Neural progenitor cell (in vitro differentiated cells): ENCODE data around the gene SRPK3. TPM values are rescaled to one million over a fixed set of nuclear protein-coding genes. Genes with fewer than 3 reads are reported as not detected.

ENCODE experiments used
- DNase-seq: peaks from one replicate; pipeline ENCODE4 v3.0.0-alpha.2; 2016; ENCODE audit warnings: low spot score
- H2AFZ ChIP-seq: fragments of 200-600 bp; sonication (generic); replicated peaks from 2 replicates; pipeline ENCODE4 v1.6.1; 2016; ENCODE audit warnings: antibody characterized with exemption
- H3F3A ChIP-seq: fragments of 200-600 bp; sonication (generic); 2 replicates; pipeline ENCODE4 v1.6.1; 2016; ENCODE audit warnings: antibody characterized with exemption, low read depth
- H3K27ac ChIP-seq: fragments of 200-600 bp; sonication (generic); 2 replicates; pipeline ENCODE4 v1.5.1; 2016; ENCODE audit warnings: mild to moderate bottlenecking
- H3K27me3 ChIP-seq: fragments of 200-600 bp; sonication (generic); 2 replicates; pipeline ENCODE4 v1.6.1; 2016; ENCODE audit warnings: mild to moderate bottlenecking, moderate library complexity
- H3K36me3 ChIP-seq: fragments of 200-600 bp; sonication (generic); 2 replicates; pipeline ENCODE4 v1.5.1; 2016
- H3K4me1 ChIP-seq: fragments of 200-600 bp; sonication (generic); 2 replicates; pipeline ENCODE4 v1.6.1; 2016; ENCODE audit warnings: mixed run types
- H3K4me2 ChIP-seq: fragments of 200-600 bp; sonication (generic); 2 replicates; pipeline ENCODE4 v1.6.1; 2016
- H3K4me3 ChIP-seq: fragments of 200-600 bp; sonication (generic); 2 replicates; pipeline ENCODE4 v1.5.1; 2016
- H3K79me2 ChIP-seq: fragments of 200-600 bp; sonication (generic); 2 replicates; pipeline ENCODE4 v1.6.1; 2016; ENCODE audit warnings: low read depth
- H3K9ac ChIP-seq: fragments of 200-600 bp; sonication (generic); 2 replicates; pipeline ENCODE4 v1.6.1; 2016
- H3K9me3 ChIP-seq: fragments of 200-600 bp; sonication (generic); 2 replicates; pipeline ENCODE4 v1.5.1; 2016; ENCODE audit warnings: low read depth
- H4K20me1 ChIP-seq: fragments of 200-600 bp; sonication (generic); 2 replicates; pipeline ENCODE4 v1.6.1; 2016; ENCODE audit warnings: low read depth
- H3K27ac Mint-ChIP-seq: 3 replicates; pipeline ENCODE4 v1.8.0; 2021; ENCODE audit warnings: mixed read lengths
- H3K27me3 Mint-ChIP-seq: 2 replicates; pipeline ENCODE4 v1.8.0; 2022; ENCODE audit warnings: low read depth, mild to moderate bottlenecking, inconsistent platforms, moderate library complexity, mixed read lengths; ENCODE audit not compliant: insufficient read depth
- H3K36me3 Mint-ChIP-seq: 3 replicates; pipeline ENCODE4 v1.8.0; 2021; ENCODE audit warnings: mixed read lengths
- H3K4me1 Mint-ChIP-seq: 3 replicates; pipeline ENCODE4 v1.8.0; 2021; ENCODE audit warnings: mixed read lengths
- H3K4me3 Mint-ChIP-seq: 3 replicates; pipeline ENCODE4 v1.8.0; 2021; ENCODE audit warnings: mild to moderate bottlenecking, moderate library complexity, mixed read lengths
- H3K9me3 Mint-ChIP-seq: 3 replicates; pipeline ENCODE4 v1.8.0; 2020; ENCODE audit warnings: mixed read lengths
- EZH2 ChIP-seq: fragments of 200-600 bp; sonication (generic); IDR thresholded peaks from 2 replicates; pipeline ENCODE4 v1.6.1; 2017; ENCODE audit warnings: antibody characterized with exemption, mild to moderate bottlenecking, moderate library complexity
- EZH2phosphoT487 ChIP-seq: fragments of 200-600 bp; sonication (generic); IDR thresholded peaks from 2 replicates; pipeline ENCODE4 v1.6.1; 2017; ENCODE audit warnings: antibody characterized with exemption
- total RNA-seq: library from RNA; depleted of rRNA; stranded (reverse); fragments of >200 nt; gene quantifications from 2 replicates; pipeline ENCODE4 v1.2.3, GENCODE V29; 2015; ENCODE audit warnings: low replicate concordance
- TF ChIP-seq, protein P1 (sequence below): fragments of 200-600 bp; sonication (generic); IDR thresholded peaks from 2 replicates; pipeline ENCODE4 v1.5.1; 2017; ENCODE audit warnings: antibody characterized with exemption, mild to moderate bottlenecking

Gene SRPK3
- total RNA-seq, 1 donor from 2014 or later, result not detected

GRCh38 chrX:153802513-153803045, 21.7 kb downstream of the SRPK3 start:
- H4K20me1 ChIP-seq, result no peaks in the 10 kb centered on the region
- H3K27ac Mint-ChIP-seq, result peak overlapping the region; percentile 81
- H3K36me3 ChIP-seq, result no peaks in the 10 kb centered on the region
- H3K27me3 Mint-ChIP-seq, result peaks cover 2% of the 10 kb centered on the region
- no peaks in the 10 kb centered on the region for H3K9me3 ChIP-seq
- peaks cover 18% of the 10 kb centered on the region for H3K9me3 Mint-ChIP-seq
- H3K4me2 ChIP-seq, result no peak overlapping the region
- no peak overlapping the region for H3K9ac ChIP-seq
- H3F3A ChIP-seq, result no peaks in the 10 kb centered on the region
- H3K36me3 Mint-ChIP-seq, result peaks cover 4% of the 10 kb centered on the region
- no peak for DNase-seq
- H3K4me1 ChIP-seq, result no peaks in the 10 kb centered on the region
- H2AFZ ChIP-seq, result no peak overlapping the region
- H3K4me1 Mint-ChIP-seq, result no peaks in the 10 kb centered on the region
- H3K4me3 Mint-ChIP-seq, result no peak overlapping the region
- H3K4me3 ChIP-seq, result no peak overlapping the region
- H3K27me3 ChIP-seq, result no peaks in the 10 kb centered on the region
- no peak overlapping the region for H3K27ac ChIP-seq
- no peak for TF ChIP-seq EZH2
- TF ChIP-seq, protein P1, sequence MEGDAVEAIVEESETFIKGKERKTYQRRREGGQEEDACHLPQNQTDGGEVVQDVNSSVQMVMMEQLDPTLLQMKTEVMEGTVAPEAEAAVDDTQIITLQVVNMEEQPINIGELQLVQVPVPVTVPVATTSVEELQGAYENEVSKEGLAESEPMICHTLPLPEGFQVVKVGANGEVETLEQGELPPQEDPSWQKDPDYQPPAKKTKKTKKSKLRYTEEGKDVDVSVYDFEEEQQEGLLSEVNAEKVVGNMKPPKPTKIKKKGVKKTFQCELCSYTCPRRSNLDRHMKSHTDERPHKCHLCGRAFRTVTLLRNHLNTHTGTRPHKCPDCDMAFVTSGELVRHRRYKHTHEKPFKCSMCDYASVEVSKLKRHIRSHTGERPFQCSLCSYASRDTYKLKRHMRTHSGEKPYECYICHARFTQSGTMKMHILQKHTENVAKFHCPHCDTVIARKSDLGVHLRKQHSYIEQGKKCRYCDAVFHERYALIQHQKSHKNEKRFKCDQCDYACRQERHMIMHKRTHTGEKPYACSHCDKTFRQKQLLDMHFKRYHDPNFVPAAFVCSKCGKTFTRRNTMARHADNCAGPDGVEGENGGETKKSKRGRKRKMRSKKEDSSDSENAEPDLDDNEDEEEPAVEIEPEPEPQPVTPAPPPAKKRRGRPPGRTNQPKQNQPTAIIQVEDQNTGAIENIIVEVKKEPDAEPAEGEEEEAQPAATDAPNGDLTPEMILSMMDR, result no peak
- TF ChIP-seq EZH2phosphoT487, result no peak
- no peaks in the 10 kb centered on the region for H3K79me2 ChIP-seq

GRCh38 chrX:153803211-153804099, 22.6 kb downstream of the SRPK3 start:
- H3K9me3 Mint-ChIP-seq, result peaks cover 14% of the 10 kb centered on the region

GRCh38 chrX:153804100-153804595, 23.3 kb downstream of the SRPK3 start:
- no peak for TF ChIP-seq EZH2
- Histone ChIP-seq H3F3A (no peaks in the 10 kb centered on the region), H3K27me3 (no peaks in the 10 kb centered on the region), H3K4me3 (no peak overlapping the region), H3K36me3 (no peaks in the 10 kb centered on the region), H3K79me2 (no peaks in the 10 kb centered on the region), H3K4me1 (no peaks in the 10 kb centered on the region), H4K20me1 (no peaks in the 10 kb centered on the region), H3K9ac (no peak overlapping the region), H3K27ac (no peak overlapping the region), H2AFZ (no peak overlapping the region), H3K4me2 (no peak overlapping the region), H3K9me3 (no peaks in the 10 kb centered on the region)
- Mint-ChIP-seq H3K4me1 (no peaks in the 10 kb centered on the region), H3K4me3 (no peak overlapping the region), H3K27me3 (peaks cover 4% of the 10 kb centered on the region), H3K9me3 (peaks cover 17% of the 10 kb centered on the region), H3K36me3 (peaks cover 8% of the 10 kb centered on the region), H3K27ac (no peak overlapping the region)
- no peak for DNase-seq

More at GRCh38 chrX:153803211-153804099, 22.6 kb downstream of the SRPK3 start:
- Histone ChIP-seq H3K4me3 (no peak overlapping the region), H3K9me3 (no peaks in the 10 kb centered on the region), H3K36me3 (no peaks in the 10 kb centered on the region), H3K27me3 (no peaks in the 10 kb centered on the region), H3K4me1 (no peaks in the 10 kb centered on the region), H3K27ac (no peak overlapping the region), H3K4me2 (no peak overlapping the region), H2AFZ (no peak overlapping the region), H3K79me2 (no peaks in the 10 kb centered on the region), H3K9ac (no peak overlapping the region), H3F3A (no peaks in the 10 kb centered on the region), H4K20me1 (no peaks in the 10 kb centered on the region)
- no peak overlapping the region for H3K4me3 Mint-ChIP-seq
- DNase-seq, result no peak
- TF ChIP-seq EZH2, result no peak
- TF ChIP-seq, protein P1, result no peak
- no peak for TF ChIP-seq EZH2phosphoT487
- no peaks in the 10 kb centered on the region for H3K4me1 Mint-ChIP-seq
- H3K27me3 Mint-ChIP-seq, result peaks cover 4% of the 10 kb centered on the region
- H3K27ac Mint-ChIP-seq, result no peak overlapping the region
- peaks cover 5% of the 10 kb centered on the region for H3K36me3 Mint-ChIP-seq

GRCh38 chrX:153804621-153805020, 23.8 kb downstream of the SRPK3 start:
- Histone ChIP-seq H3K79me2 (no peaks in the 10 kb centered on the region), H3K9ac (no peak overlapping the region), H4K20me1 (no peaks in the 10 kb centered on the region), H3K27ac (no peak overlapping the region), H3K9me3 (no peaks in the 10 kb centered on the region), H3K4me2 (no peak overlapping the region), H3K4me3 (no peak overlapping the region), H2AFZ (no peak overlapping the region), H3K27me3 (no peaks in the 10 kb centered on the region), H3K4me1 (no peaks in the 10 kb centered on the region), H3K36me3 (no peaks in the 10 kb centered on the region), H3F3A (no peaks in the 10 kb centered on the region)
- Mint-ChIP-seq H3K9me3 (peaks cover 18% of the 10 kb centered on the region), H3K27ac (no peak overlapping the region), H3K4me1 (no peaks in the 10 kb centered on the region), H3K36me3 (peaks cover 8% of the 10 kb centered on the region), H3K4me3 (no peak overlapping the region), H3K27me3 (peaks cover 4% of the 10 kb centered on the region)
- no peak for DNase-seq
- TF ChIP-seq EZH2phosphoT487 (no peak), EZH2 (no peak)
- TF ChIP-seq, protein P1, result no peak
